Right atrium auricular region (tissue), 2 donors: ENCODE data around the gene IFT122. TPM values are rescaled to one million over a fixed set of nuclear protein-coding genes. Genes with fewer than 3 reads are reported as not detected.
A peak's percentile ranks its signal among the peaks of the same experiment; 100 is the strongest.

Experiments
- DNase-seq: peaks from one replicate; pipeline ENCODE4 v3.0.0-alpha.2; 2019; ENCODE audit warnings: low spot score
- H3K27ac ChIP-seq, 2 donors: fragments of 200-600 bp; sonication (generic); 1 replicate in 1 of 2; 2 replicates in 1 of 2; pipeline ENCODE4 v1.5.1; 2016 to 2019
- H3K27me3 ChIP-seq, 2 donors: fragments of 200-600 bp; sonication (generic); one replicate each; pipeline versions ENCODE4 v1.5.1 to v1.6.0; 2017 to 2019
- H3K36me3 ChIP-seq: fragments of 200-600 bp; sonication (generic); one replicate; pipeline ENCODE4 v1.5.1; 2016
- H3K4me1 ChIP-seq, 2 donors: fragments of 200-600 bp; sonication (generic); one replicate each; pipeline versions ENCODE4 v1.5.1 to v1.6.0; 2017 to 2019
- H3K4me3 ChIP-seq, 2 donors: fragments of 200-600 bp; sonication (generic); 1 replicate in 1 of 2; 2 replicates in 1 of 2; pipeline ENCODE4 v1.5.1; 2017 to 2019; ENCODE audit warnings: mild to moderate bottlenecking in 1 of 2, moderate library complexity in 1 of 2
- H3K9me3 ChIP-seq, 2 donors: fragments of 200-600 bp; sonication (generic); one replicate each; pipeline ENCODE4 v1.5.1; 2019
- total RNA-seq, 2 donors: library from RNA; depleted of rRNA; stranded (reverse); fragments of >200 nt; gene quantifications; one replicate each; pipeline ENCODE4 v1.1.0, GENCODE V29; 2016
- TF ChIP-seq, protein P1 (sequence below), 2 donors: fragments of 200-600 bp; sonication (generic); IDR thresholded peaks; one replicate each; pipeline ENCODE4 v1.5.1; 2019; ENCODE audit warnings: antibody characterized with exemption in 2 of 2

IFT122 gene
- total RNA-seq, 2 donors from 2014 or later: 18.5 to 36.9 TPM

DNA sequence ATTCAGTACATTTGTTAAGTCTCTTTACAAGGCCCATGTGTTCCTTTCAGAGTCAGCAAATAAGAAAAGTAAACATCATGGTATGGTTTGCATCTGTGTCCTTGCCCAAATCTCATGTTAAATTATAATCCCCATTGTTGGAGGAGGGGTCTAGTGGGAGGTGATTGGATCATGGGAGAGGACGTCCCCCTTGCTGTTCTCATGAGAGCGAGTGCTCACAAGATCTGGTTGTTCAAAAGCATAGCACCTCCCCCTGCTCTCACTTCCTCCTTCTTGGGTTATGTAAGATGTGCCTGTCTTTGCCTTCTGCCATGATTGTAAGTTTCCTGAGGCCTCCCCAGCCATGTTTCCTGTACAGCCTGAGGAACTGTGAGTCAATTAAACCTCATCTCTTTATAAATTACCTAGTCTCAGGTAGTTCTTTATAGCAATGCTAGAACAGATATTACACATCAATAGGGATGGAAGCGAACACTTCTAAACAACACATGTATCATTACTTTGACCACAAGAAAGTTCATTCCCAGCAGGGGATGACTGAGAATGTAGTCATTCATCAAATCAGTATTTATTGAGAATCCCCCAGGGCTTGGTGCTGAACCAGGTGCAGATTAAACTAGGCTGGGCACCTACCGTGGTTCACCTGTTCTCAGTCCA is 15.7 kb upstream of the IFT122 start:
- DNase-seq: no peak
- no peaks in the 10 kb centered on the region for H3K27me3 ChIP-seq
- peaks cover 0 to 14% of the 10 kb centered on the region in 2 donors for H3K4me1 ChIP-seq
- TF ChIP-seq, protein P1, sequence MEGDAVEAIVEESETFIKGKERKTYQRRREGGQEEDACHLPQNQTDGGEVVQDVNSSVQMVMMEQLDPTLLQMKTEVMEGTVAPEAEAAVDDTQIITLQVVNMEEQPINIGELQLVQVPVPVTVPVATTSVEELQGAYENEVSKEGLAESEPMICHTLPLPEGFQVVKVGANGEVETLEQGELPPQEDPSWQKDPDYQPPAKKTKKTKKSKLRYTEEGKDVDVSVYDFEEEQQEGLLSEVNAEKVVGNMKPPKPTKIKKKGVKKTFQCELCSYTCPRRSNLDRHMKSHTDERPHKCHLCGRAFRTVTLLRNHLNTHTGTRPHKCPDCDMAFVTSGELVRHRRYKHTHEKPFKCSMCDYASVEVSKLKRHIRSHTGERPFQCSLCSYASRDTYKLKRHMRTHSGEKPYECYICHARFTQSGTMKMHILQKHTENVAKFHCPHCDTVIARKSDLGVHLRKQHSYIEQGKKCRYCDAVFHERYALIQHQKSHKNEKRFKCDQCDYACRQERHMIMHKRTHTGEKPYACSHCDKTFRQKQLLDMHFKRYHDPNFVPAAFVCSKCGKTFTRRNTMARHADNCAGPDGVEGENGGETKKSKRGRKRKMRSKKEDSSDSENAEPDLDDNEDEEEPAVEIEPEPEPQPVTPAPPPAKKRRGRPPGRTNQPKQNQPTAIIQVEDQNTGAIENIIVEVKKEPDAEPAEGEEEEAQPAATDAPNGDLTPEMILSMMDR (IDR thresholded peaks at IDR 0.05): no peak
- H3K27ac ChIP-seq: no peak overlapping the region
- H3K36me3 ChIP-seq: no peaks in the 10 kb centered on the region
- no peak overlapping the region for H3K4me3 ChIP-seq
- H3K9me3 ChIP-seq: no peaks in the 10 kb centered on the region

DNA sequence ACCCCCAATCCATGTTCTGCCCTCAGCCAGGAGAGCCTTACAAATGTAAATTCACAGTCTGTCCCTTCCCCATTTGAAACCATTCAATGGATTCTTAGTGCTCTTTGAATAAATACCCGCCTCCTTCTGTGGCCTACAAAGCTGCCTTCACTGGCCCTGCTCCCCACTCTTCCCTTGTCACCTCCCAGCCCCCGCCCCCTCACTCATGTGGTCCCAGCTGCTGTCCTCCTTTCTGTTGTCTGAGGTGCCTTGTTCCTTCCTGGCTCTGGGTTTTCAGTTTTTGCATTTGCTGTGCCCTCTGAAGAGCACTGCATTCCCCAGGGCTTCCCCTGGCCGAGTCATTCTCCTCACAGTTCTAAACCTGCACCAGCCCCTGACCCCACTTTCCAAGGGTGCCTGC is 14.8 kb upstream of the IFT122 start:
- H3K36me3 ChIP-seq: no peaks in the 10 kb centered on the region
- H3K27ac ChIP-seq: no peak overlapping the region
- DNase-seq: no peak
- H3K4me3 ChIP-seq: no peak overlapping the region
- no peaks in the 10 kb centered on the region for H3K9me3 ChIP-seq
- TF ChIP-seq, protein P1 (IDR thresholded peaks at IDR 0.05): no peak
- H3K27me3 ChIP-seq: no peaks in the 10 kb centered on the region
- peaks cover 0 to 15% of the 10 kb centered on the region in 2 donors for H3K4me1 ChIP-seq

DNA sequence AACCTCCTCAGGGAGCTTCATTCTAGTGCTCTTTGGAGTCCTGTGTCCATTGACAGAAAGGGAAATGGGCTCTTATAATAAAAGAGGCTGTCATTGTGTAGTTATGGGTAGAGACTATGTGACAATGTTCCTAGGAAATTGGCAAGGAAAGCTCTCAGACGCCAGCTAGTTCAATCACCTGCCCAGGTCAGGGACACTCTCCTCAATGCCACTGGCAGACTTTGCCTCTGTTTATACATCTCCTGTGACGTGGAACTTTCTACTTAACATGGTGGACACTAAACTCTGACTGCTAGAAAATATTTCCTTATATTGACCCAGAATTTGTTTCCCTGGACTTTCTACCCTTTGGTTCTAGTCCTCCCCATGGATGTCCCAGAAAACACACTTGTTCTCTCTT is 14.4 kb upstream of the IFT122 start:
- DNase-seq: no peak
- Histone ChIP-seq H3K9me3 (no peaks in the 10 kb centered on the region), H3K4me1 (peaks cover 0 to 15% of the 10 kb centered on the region in 2 donors)

DNA sequence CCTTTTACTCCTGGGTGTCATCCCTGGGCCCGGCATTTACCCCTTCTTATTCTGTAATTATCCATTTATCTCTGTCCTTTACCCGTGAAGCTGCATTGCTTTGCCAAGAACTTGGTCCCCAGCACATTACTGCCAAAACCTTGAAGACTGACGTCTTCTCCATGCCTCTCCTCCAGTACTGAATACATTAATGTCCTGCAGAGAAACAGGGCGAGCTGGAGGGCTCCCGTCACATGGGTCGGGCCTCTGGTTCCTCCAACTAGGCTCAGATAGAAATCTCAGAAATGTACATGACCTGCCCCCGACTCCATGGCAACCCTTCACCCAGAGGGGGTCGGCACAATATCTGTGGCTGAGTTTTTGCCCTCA is 12.0 kb upstream of the IFT122 start:
- Histone ChIP-seq H3K4me3 (peak overlapping the region; percentile 36 to 50), H3K36me3 (peaks cover 27% of the 10 kb centered on the region), H3K27me3 (no peaks in the 10 kb centered on the region), H3K4me1 (peaks cover 0 to 15% of the 10 kb centered on the region in 2 donors), H3K9me3 (no peaks in the 10 kb centered on the region), H3K27ac (no peak overlapping the region)
- no peak for DNase-seq
- TF ChIP-seq, protein P1 (IDR thresholded peaks at IDR 0.05): no peak

More for the DNA sequence above, 14.4 kb upstream of the IFT122 start:
- peaks cover 3% of the 10 kb centered on the region for H3K36me3 ChIP-seq
- TF ChIP-seq, protein P1 (IDR thresholded peaks at IDR 0.05): no peak
- no peak overlapping the region for H3K27ac ChIP-seq
- no peak overlapping the region for H3K4me3 ChIP-seq
- H3K27me3 ChIP-seq: no peaks in the 10 kb centered on the region

DNA sequence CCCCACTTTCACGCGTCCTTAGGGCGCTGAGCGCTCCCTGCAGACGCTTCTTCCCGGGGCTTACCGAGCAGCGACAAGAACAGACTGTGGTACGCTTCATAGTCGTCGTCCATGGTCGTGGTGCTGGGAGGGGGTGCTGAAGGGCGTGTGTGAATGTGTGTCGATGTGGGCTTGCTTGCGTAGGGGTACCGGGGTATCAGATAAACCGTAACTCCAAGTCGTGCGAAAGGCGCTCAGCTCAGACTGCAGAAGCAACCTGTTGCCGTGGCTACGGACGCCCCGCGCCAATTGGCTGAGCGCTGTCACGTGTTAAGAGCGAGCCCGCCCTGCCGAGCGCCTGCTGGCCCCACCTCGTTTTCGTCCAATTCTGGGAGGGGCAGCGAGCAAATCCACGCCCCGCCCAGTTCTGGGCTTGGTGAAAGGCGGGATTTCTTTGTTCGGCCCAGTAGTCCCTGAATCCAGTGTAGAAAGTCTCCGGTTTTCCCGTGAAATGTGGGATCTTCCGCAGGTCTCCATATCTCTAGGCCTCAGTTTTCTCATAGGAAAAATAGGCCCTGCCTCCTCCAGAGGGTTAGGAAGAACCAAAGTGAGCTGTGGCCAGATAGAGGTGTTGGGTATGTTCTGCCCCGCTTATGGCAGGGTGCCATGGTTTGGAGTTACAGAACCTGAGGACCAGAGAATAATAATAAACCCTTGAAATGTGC is 11.5 kb upstream of the IFT122 start, which contains the start of gene EFCAB12:
EFCAB12 (minus strand) TSS at position 261 of the 704 bp plus-strand sequence; CDS start at position 113, 148 bp downstream.
- Histone ChIP-seq H3K9me3 (no peaks in the 10 kb centered on the region), H3K4me1 (peaks cover 0 to 15% of the 10 kb centered on the region in 2 donors), H3K27ac (peak within 1 kb of the TSS; percentile 62 to 69), H3K4me3 (peak within 1 kb of the TSS; percentile 36 to 50), H3K27me3 (no peaks in the 10 kb centered on the region), H3K36me3 (peaks cover 32% of the 10 kb centered on the region)
- TF ChIP-seq, protein P1 (IDR thresholded peaks at IDR 0.05): no peak
- DNase-seq: peak; percentile 98
